Occipital lobe (tissue), 2 donors: ENCODE measurements around the gene PUM1. TPM values are rescaled to one million over a fixed set of nuclear protein-coding genes. Genes with fewer than 3 reads are reported as not detected.

ENCODE experiments used
- DNase-seq: peaks from one replicate; lab custom pipeline; 2025; lab: John Stamatoyannopoulos, UW
- total RNA-seq: library from RNA; depleted of rRNA; stranded (reverse); fragments of >200 nt; gene quantifications from one replicate; pipeline ENCODE4 v1.2.3, GENCODE V29; 2014

The PUM1 gene
- total RNA-seq, 1 donor from 2014 or later, result 140 TPM

- no peak for DNase-seq
Measured at GRCh38 chr1:30930631-30931173, 134.8 kb downstream of the PUM1 start.

GRCh38 chr1:30929944-30930525, 135.5 kb downstream of the PUM1 start:
- DNase-seq, result no peak

GRCh38 chr1:30929135-30929889, 136.2 kb downstream of the PUM1 start:
- DNase-seq, result no peak

GRCh38 chr1:30928789-30929134, 136.8 kb downstream of the PUM1 start:
- no peak for DNase-seq

- no peak for DNase-seq
Measured at GRCh38 chr1:30928171-30928570, 137.3 kb downstream of the PUM1 start.

GRCh38 chr1:30927448-30927847, 138.1 kb downstream of the PUM1 start:
- no peak for DNase-seq

- no peak for DNase-seq
Measured at GRCh38 chr1:30923597-30923996, 141.9 kb downstream of the PUM1 start.

GRCh38 chr1:30920827-30921226, 144.7 kb downstream of the PUM1 start:
- no peak for DNase-seq

GRCh38 chr1:30919025-30919881, 146.3 kb downstream of the PUM1 start:
- no peak for DNase-seq

GRCh38 chr1:30916296-30916695, 149.2 kb downstream of the PUM1 start:
- no peak for DNase-seq

- DNase-seq, result no peak
Measured at GRCh38 chr1:30915491-30916230, 149.9 kb downstream of the PUM1 start.

- no peak for DNase-seq
Measured at GRCh38 chr1:30914931-30915330, 150.6 kb downstream of the PUM1 start.

GRCh38 chr1:30914587-30914922, 151.0 kb downstream of the PUM1 start:
- DNase-seq, result no peak

GRCh38 chr1:30912913-30913652, 152.4 kb downstream of the PUM1 start:
- DNase-seq, result no peak

- no peak for DNase-seq
Measured at GRCh38 chr1:30912224-30912623, 153.3 kb downstream of the PUM1 start.

- DNase-seq, result peak; percentile 76
Measured at GRCh38 chr1:30911059-30911954, 154.2 kb downstream of the PUM1 start.

GRCh38 chr1:30909365-30910068, 156.0 kb downstream of the PUM1 start:
- DNase-seq, result no peak

- DNase-seq, result no peak
Measured at GRCh38 chr1:30908696-30909364, 156.7 kb downstream of the PUM1 start, which contains the start of gene SDC3. SDC3 (minus strand) TSS chr1:30908758; CDS start chr1:30908586, 172 bp downstream.

- DNase-seq, result no peak
Measured at GRCh38 chr1:30908316-30908695, 157.2 kb downstream of the PUM1 start.
